GM21367 (cell line): Measurements from ENCODE around the gene KCTD14.
"Not testable (repeated sequence)": the region's sequence is repeated elsewhere in the genome, so short reads cannot be mapped to it uniquely, and the experiment has no call there.

Experiments used
- ATAC-seq: cut with Tn5 transposase; IDR thresholded peaks from one replicate; pipeline ENCODE4 v1.9.1; 2021; ENCODE audit not compliant: unreplicated experiment

Gene KCTD14

DNA sequence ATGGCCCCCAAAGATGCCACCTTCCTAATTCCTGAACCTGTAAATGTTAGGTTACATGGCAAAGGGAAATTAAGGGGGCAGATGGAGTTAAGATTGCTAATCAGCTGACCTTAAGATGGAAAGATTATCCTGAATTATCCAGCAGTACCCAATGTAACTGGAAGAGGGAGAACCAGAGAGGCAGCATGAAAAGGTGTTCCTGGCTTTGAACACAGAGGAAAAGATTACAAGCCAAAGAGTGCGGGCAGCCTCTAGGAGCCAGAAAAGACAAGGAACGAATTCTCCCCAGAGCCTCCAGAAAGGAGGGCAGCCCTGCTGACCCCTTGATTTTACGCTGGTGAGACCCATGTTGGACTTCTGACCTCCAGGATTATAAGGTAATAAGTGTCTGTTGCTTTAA, 25.5 kb upstream of the KCTD14 start:
- ATAC-seq, result no peak

- ATAC-seq, result no peak
Observed at GRCh38 chr11:78046486-78046854, 23.4 kb upstream of the KCTD14 start.

- no peak for ATAC-seq
Observed at GRCh38 chr11:78045851-78046485, 22.9 kb upstream of the KCTD14 start.

DNA sequence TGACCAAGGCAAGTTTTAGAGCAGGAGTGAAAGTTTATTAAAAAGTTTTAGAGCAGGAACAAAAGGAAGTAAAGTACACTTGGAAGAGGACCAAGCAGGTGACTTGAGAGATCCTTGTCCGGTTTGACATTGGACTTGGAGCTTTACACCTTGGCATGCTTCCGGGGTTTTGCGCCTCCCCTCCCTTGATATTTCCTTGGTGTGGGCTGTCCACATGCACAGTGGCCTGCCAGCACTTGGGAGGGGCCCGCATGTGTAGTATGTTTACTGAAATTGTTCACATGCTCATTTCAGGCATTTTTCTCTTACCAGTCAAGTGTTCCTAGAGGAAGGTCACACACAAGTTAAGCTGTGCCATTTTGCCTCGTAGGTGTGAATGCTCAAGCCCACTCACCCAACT, 21.6 kb upstream of the KCTD14 start:
- no peak for ATAC-seq

DNA sequence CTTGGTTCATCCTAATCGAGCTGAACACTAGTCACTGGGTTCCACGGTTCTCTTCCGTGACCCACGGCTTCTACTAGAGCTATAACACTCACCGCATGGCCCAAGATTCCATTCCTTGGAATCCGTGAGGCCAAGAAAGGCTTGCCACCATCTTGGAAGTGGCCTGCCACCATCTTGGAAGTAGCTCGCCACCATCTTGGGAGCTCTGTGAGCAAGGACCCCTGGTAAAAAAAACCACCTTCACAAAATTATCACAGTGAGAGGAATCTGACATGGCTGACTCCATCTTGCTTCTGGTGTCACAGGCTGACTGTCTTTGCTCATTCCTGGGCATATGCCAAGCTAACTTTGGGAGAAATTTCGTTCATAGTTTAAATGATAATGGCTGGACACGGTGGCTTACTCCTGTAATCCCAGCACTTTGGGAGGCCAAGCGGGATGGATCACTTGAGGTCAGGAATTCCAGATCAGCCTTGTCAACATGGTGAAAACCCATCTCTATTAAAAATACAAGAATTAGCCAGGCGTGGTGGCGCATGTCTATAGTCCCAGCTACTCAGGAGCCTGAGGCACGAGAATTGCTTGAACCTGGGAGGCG, 18.9 kb upstream of the KCTD14 start:
- ATAC-seq, result no peak

DNA sequence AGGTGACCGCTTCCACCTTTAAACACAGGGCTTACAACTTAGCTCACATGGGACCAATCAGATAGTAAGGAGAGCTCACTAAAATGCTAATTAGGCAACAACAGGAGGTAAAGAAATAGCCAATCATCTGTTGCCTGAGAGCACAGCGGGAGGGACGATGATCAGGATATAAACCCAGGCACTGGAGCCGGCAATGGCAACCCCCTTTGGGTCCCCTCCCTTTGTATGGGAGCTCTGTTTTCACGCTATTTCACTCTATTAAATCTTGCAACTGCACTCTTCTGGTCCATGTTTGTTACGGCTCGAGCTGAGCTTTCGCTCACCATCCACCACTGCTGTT, 18.3 kb upstream of the KCTD14 start:
- ATAC-seq, result not testable (repeated sequence)

DNA sequence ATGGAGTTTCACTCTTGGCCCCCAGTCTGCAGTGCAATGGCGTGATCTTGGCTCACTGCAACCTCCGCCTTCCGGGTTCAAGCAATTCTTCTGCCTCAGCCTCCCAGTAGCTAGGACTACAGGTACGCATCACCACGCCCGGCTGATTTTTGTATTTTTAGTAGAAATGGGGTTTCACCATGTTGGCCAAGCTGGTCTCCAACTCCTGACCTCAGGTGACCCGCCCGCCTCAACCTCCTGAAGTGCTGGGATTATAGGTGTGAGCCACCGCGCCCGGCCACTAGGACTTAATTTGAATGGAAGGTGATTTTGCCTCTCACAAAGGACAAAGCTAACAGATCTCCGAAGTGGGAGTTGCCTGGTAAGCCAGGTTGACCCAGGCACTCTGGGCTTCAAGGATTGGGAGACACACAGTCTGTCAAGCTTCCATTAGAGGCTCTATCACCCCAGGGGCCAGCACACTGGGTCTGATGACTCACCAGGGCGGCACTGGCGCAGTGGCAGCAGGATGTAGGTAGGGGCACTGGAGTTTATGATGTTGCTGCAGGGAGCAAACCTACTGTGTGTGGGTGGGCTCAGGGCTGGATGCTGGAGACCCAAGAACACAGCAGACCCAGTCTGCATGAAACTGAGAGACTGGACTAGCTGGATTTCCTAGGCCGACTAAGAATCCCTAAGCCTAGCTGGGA, 17.8 kb upstream of the KCTD14 start:
- ATAC-seq, result no peak

DNA sequence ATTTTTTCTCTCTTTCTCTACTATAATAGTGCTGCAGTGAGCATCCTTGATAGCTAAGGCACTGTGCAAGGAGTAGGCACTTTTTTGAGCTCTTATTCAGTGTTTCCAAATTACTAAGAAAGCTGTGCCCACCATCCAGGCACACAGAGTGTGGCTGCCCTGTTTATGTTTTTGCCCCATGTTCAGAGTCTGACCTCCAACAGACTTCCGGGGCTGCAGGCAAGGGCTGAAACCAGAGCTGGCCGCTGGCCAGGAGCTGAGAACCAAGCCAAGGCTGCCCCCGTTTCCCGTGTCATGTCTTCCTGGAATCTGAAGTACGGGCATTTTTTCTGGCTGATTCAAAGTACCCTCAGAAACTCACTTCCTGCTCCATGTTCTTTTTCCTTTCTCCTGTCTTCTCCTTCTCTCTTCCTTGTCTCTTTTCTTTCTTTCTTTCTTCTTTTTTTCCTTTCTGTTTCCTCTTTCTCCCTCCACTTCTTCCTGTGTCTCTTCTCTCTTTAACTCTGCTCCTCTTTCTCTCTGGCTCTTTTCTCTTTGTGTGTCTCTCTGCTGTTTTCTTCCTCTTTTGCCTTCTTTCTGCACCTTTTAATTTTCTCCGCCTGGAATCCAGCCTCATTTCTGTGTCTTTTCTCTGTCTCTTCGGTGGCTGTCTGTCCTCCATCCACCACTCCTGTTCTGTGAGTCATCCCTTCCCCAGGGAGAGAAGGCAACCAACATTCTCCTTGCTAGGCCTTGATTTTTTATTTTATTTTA, 17.0 kb upstream of the KCTD14 start:
- peak; percentile 55 for ATAC-seq

DNA sequence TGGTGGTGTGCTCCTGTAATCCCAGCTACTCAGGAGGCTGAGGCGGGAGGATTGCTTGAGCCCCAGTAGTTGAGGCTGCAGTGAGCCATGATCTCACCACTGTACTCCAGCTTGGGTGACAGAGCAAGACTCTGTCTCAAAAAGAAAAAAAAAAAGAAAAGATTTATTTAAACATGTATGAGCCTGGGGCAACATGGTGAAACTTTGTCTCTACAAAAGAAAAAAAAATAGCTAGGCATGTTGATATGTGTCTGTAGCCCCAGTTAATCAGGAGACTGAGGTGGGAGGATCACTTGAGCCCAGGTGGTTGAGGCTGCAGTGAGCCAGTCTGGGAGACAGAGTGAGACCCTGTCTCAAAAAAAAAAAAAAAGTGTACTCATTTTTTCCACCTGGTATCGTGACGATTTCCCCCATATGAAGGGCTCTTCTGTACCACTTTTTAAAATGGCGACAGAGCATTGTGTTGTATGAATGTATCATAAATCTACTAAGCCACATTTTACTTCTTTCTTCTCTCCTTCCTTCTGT, 16.4 kb upstream of the KCTD14 start:
- ATAC-seq, result no peak

GRCh38 chr11:78038697-78039313, 15.7 kb upstream of the KCTD14 start:
- no peak for ATAC-seq

GRCh38 chr11:78037825-78038620, 14.9 kb upstream of the KCTD14 start:
- ATAC-seq, result no peak

DNA sequence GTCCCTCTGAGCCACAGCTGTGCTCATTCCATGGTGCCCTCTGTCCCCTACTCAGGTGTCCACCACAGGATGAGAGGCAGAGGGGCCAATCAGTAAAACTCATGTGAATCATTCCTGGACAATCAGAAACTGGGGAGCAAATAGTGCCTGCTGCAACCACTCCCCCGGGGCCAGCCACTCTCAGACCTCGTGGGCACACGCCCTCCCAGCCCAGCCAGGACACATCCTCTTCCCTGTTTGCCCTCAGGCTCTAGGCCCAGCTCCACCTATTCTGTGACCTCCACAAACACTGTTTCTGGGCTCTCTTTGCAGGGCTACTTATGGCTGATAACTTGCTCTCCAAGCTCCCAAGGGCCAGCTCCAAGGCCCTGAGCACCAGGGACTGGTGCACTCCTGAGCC, 14.0 kb upstream of the KCTD14 start:
- ATAC-seq, result no peak

DNA sequence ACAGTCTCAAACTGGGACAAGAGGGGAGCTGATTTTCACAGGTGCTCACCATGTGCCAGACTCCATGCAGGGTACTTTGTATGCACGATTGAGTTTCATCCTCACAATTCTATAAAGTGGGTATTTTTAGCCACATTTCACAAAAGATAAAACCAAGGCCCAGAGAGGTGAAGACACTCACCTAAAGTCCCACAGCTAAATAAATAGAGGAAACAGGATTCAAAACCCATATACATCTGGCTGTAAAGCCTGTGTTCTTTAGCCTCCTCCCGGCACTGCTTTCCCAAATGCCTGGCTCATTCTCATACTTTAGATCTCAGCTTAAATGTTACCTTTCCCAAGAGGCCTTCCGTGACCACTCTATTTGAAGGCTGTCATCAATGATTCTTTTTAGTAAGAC, 13.2 kb upstream of the KCTD14 start:
- ATAC-seq, result no peak

DNA sequence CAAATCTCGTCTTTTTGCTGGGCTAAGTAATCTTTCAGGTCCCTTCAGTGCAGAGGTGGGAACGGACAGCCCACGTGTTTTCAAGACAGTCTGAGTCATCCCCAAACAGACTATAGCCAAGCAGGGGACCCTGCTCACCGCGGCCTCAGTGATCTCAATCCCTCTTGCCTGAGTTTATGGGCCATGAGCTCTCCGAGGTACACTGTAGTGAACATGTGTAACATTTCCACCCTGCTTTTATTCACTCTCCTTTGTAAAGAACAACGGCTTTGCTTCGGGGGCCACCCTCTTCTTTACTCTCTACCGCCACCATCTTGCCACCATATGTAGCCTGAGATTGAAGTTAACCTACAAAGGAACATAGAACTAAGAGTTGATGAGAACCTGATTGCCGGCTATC, 11.5 kb upstream of the KCTD14 start:
- no peak for ATAC-seq

- no peak for ATAC-seq
Observed at GRCh38 chr11:78033040-78033439, 10.0 kb upstream of the KCTD14 start.

- ATAC-seq, result no peak
Observed at GRCh38 chr11:78032090-78032489, 9.0 kb upstream of the KCTD14 start.

DNA sequence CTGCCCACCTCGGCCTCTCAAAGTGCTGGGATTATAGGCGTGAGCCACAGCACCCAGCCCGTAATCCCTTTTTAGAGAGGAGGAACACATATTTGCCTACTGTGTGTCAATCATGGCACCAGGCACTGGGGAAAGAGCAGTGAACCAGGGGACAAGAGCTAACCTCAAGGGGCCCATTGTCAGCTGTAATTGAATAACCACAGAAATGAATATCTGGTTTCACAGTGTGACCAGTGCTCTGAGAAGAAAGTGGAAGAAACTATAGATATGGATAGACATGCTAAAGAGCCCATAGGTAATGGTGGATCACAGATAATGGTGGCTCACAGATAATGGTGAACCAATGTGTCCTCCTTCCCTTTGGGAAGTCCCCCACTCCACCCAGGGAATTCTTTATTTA, 8.6 kb upstream of the KCTD14 start:
- ATAC-seq, result no peak

- no peak for ATAC-seq
Observed at GRCh38 chr11:78030429-78031325, 7.6 kb upstream of the KCTD14 start.

DNA sequence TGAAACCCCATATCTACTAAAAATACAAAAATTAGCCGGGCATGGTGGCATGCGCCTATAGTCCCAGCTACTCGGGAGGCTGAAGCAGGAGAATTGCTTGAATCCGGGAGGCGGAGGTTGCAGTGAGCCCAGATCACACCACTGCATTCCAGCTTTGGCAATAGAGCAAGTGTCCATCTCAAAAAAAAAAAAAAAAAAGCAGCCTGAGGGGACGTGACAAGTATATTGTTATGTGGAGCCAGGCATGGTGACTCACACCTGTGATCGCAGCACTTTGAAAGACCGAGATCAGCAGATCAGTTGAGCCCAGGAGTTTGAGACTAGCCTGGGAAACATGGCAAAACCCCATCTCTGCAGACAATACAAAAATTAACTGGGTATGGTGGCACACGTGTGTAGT, 5.3 kb upstream of the KCTD14 start:
- not testable (repeated sequence) for ATAC-seq

GRCh38 chr11:78027759-78028158, 4.7 kb upstream of the KCTD14 start:
- ATAC-seq, result no peak
